GM10266 (cell line): ENCODE measurements around the gene CELSR1.

Experiments
- DNase-seq: peaks from one replicate; pipeline ENCODE4 v3.0.0; 2012; ENCODE audit errors: extremely low spot score
- CTCF ChIP-seq: IDR thresholded peaks from 2 replicates; pipeline ENCODE4 v1.5.1; 2012; ENCODE audit warnings: mild to moderate bottlenecking, low read depth; ENCODE audit not compliant: control insufficient read depth, insufficient read depth; ENCODE audit errors: missing control alignments

CELSR1 gene

GRCh38 chr22:46444390-46444854 lies 93.0 kb downstream of the CELSR1 start:
- no peak for DNase-seq

GRCh38 chr22:46443850-46444389 lies 93.5 kb downstream of the CELSR1 start:
- TF ChIP-seq CTCF, result no peak
- no peak for DNase-seq

More at GRCh38 chr22:46444390-46444854, 93.0 kb downstream of the CELSR1 start:
- no peak for TF ChIP-seq CTCF

- TF ChIP-seq CTCF, result no peak
- DNase-seq, result no peak
Observed at GRCh38 chr22:46442217-46442853, 95.1 kb downstream of the CELSR1 start.

- DNase-seq, result no peak
- no peak for TF ChIP-seq CTCF
Observed at GRCh38 chr22:46439576-46440465, 97.6 kb downstream of the CELSR1 start.

GRCh38 chr22:46439111-46439510 lies 98.3 kb downstream of the CELSR1 start:
- no peak for TF ChIP-seq CTCF
- no peak for DNase-seq

- DNase-seq, result no peak
- TF ChIP-seq CTCF, result no peak
Observed at GRCh38 chr22:46437671-46438440, 99.6 kb downstream of the CELSR1 start.
